ENCODE results near the gene SMIM41. TPM values are rescaled to one million over a fixed set of nuclear protein-coding genes. Genes with fewer than 3 reads are reported as not detected.

SMIM41 gene
- total and polyA plus RNA-seq, 10 of the 15 experiments (the other 5 are each of a cell fraction or from before 2014, with no cell fraction given), result not detected

DNA sequence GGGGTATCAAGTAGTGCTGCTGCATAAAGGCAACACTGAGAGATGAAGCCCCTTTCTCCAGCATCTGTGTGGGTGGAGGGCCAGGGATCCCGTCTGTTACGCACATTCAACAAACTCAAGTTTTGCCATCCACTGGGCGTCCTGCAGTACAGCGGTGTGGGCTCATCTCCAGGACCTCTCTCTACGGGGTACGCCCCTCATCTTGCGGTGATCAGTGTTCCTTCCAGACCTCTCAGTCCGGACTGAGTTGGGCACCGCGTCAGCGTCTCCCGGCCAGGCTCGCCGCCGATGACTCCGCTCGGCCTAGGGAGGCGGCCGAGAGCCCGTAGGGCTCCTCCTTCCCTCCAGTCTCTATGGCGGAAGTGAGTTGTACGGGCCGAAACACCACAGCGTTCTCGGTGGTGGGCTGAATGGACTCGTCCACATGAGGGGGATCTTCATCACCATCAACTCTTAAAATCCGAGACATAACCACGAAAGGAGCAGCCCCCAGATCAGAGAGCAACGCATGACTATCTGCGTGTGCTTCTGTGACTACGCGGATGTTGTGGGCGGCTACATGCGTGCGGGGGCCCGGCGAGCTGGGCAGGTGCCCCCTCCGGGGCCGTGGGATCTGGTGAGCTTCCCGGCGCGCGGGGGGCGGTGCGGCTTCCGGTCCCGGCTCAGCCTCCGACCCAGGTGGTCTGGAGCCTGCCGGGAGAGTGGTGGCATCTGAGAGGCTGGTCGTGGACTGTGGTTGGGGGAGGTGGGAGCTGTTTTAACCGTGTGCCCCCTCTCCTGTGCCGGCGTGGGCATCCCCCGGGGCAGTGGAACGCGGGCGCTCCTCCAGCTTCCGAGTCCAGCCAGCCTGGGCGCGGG, 9.9 kb upstream of the SMIM41 start, which contains the start of gene ATG101 (continued):
- TF ChIP-seq, protein P1, sequence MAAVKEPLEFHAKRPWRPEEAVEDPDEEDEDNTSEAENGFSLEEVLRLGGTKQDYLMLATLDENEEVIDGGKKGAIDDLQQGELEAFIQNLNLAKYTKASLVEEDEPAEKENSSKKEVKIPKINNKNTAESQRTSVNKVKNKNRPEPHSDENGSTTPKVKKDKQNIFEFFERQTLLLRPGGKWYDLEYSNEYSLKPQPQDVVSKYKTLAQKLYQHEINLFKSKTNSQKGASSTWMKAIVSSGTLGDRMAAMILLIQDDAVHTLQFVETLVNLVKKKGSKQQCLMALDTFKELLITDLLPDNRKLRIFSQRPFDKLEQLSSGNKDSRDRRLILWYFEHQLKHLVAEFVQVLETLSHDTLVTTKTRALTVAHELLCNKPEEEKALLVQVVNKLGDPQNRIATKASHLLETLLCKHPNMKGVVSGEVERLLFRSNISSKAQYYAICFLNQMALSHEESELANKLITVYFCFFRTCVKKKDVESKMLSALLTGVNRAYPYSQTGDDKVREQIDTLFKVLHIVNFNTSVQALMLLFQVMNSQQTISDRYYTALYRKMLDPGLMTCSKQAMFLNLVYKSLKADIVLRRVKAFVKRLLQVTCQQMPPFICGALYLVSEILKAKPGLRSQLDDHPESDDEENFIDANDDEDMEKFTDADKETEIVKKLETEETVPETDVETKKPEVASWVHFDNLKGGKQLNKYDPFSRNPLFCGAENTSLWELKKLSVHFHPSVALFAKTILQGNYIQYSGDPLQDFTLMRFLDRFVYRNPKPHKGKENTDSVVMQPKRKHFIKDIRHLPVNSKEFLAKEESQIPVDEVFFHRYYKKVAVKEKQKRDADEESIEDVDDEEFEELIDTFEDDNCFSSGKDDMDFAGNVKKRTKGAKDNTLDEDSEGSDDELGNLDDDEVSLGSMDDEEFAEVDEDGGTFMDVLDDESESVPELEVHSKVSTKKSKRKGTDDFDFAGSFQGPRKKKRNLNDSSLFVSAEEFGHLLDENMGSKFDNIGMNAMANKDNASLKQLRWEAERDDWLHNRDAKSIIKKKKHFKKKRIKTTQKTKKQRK (IDR thresholded peaks at IDR 0.05; ENCODE audit: low read depth, low read length), result no peak
- TF ChIP-seq LARP7 (IDR thresholded peaks at IDR 0.05), result peak; percentile 90
- TF ChIP-seq IRF4 (IDR thresholded peaks at IDR 0.05; ENCODE audit: low read depth, low read length), result 0 out of 2 replicates have a peak, but pooled peaks have one; percentile 36
- TF ChIP-seq, protein P2, sequence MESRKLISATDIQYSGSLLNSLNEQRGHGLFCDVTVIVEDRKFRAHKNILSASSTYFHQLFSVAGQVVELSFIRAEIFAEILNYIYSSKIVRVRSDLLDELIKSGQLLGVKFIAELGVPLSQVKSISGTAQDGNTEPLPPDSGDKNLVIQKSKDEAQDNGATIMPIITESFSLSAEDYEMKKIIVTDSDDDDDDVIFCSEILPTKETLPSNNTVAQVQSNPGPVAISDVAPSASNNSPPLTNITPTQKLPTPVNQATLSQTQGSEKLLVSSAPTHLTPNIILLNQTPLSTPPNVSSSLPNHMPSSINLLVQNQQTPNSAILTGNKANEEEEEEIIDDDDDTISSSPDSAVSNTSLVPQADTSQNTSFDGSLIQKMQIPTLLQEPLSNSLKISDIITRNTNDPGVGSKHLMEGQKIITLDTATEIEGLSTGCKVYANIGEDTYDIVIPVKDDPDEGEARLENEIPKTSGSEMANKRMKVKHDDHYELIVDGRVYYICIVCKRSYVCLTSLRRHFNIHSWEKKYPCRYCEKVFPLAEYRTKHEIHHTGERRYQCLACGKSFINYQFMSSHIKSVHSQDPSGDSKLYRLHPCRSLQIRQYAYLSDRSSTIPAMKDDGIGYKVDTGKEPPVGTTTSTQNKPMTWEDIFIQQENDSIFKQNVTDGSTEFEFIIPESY (IDR thresholded peaks at IDR 0.05), result no peak
- TF ChIP-seq SREBF1 (IDR thresholded peaks at IDR 0.05; ENCODE audit: low read length), result peak; percentile 99
- TF ChIP-seq TCF12 (IDR thresholded peaks at IDR 0.05; ENCODE audit: low read depth, low read length), result peak; percentile 80
- TF ChIP-seq, protein P3, sequence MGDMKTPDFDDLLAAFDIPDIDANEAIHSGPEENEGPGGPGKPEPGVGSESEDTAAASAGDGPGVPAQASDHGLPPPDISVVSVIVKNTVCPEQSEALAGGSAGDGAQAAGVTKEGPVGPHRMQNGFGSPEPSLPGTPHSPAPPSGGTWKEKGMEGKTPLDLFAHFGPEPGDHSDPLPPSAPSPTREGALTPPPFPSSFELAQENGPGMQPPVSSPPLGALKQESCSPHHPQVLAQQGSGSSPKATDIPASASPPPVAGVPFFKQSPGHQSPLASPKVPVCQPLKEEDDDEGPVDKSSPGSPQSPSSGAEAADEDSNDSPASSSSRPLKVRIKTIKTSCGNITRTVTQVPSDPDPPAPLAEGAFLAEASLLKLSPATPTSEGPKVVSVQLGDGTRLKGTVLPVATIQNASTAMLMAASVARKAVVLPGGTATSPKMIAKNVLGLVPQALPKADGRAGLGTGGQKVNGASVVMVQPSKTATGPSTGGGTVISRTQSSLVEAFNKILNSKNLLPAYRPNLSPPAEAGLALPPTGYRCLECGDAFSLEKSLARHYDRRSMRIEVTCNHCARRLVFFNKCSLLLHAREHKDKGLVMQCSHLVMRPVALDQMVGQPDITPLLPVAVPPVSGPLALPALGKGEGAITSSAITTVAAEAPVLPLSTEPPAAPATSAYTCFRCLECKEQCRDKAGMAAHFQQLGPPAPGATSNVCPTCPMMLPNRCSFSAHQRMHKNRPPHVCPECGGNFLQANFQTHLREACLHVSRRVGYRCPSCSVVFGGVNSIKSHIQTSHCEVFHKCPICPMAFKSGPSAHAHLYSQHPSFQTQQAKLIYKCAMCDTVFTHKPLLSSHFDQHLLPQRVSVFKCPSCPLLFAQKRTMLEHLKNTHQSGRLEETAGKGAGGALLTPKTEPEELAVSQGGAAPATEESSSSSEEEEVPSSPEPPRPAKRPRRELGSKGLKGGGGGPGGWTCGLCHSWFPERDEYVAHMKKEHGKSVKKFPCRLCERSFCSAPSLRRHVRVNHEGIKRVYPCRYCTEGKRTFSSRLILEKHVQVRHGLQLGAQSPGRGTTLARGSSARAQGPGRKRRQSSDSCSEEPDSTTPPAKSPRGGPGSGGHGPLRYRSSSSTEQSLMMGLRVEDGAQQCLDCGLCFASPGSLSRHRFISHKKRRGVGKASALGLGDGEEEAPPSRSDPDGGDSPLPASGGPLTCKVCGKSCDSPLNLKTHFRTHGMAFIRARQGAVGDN (IDR thresholded peaks at IDR 0.05), result 0 out of 2 replicates have a peak, but pooled peaks have one; percentile 41
- TF ChIP-seq, protein P4, sequence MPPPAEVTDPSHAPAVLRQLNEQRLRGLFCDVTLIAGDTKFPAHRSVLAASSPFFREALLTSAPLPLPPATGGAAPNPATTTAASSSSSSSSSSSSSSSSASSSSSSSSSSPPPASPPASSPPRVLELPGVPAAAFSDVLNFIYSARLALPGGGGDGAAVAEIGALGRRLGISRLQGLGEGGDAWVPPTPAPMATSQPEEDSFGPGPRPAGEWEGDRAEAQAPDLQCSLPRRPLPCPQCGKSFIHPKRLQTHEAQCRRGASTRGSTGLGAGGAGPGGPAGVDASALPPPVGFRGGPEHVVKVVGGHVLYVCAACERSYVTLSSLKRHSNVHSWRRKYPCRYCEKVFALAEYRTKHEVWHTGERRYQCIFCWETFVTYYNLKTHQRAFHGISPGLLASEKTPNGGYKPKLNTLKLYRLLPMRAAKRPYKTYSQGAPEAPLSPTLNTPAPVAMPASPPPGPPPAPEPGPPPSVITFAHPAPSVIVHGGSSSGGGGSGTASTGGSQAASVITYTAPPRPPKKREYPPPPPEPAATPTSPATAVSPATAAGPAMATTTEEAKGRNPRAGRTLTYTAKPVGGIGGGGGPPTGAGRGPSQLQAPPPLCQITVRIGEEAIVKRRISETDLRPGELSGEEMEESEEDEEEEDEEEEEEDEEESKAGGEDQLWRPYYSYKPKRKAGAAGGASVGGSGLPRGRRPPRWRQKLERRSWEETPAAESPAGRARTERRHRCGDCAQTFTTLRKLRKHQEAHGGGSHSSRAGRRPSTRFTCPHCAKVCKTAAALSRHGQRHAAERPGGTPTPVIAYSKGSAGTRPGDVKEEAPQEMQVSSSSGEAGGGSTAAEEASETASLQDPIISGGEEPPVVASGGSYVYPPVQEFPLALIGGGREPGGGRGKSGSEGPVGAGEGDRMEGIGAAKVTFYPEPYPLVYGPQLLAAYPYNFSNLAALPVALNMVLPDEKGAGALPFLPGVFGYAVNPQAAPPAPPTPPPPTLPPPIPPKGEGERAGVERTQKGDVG (CRISPR knock-in tag; IDR thresholded peaks at IDR 0.05), result no peak
- peak; percentile 100 for TF ChIP-seq KLF5 (IDR thresholded peaks at IDR 0.05; ENCODE audit: partially characterized antibody)
- TF ChIP-seq, protein P5, sequence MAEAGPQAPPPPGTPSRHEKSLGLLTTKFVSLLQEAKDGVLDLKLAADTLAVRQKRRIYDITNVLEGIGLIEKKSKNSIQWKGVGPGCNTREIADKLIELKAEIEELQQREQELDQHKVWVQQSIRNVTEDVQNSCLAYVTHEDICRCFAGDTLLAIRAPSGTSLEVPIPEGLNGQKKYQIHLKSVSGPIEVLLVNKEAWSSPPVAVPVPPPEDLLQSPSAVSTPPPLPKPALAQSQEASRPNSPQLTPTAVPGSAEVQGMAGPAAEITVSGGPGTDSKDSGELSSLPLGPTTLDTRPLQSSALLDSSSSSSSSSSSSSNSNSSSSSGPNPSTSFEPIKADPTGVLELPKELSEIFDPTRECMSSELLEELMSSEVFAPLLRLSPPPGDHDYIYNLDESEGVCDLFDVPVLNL (IDR thresholded peaks at IDR 0.05; ENCODE audit: low read depth, low read length), result peak; percentile 46; the same call in 1 of the 2 replicates
- peak; percentile 94 for TF ChIP-seq POLR2A (IDR thresholded peaks at IDR 0.05; ENCODE audit: low read depth, low read length)
- peak; percentile 87; the same call in 1 of the 2 replicates for TF ChIP-seq TBL1XR1 (IDR thresholded peaks at IDR 0.05; ENCODE audit: low read depth, low read length)
- 0 out of 2 replicates have a peak, but pooled peaks have one; percentile 41 for TF ChIP-seq HDGF (IDR thresholded peaks at IDR 0.05)
- peak; percentile 4 for TF ChIP-seq MYC (IDR thresholded peaks at IDR 0.05; ENCODE audit: insufficient read depth, insufficient read length, insufficient replicate concordance, low read length, severe bottlenecking)
- no peak for TF ChIP-seq MTA3 (IDR thresholded peaks at IDR 0.05; ENCODE audit: borderline replicate concordance, low read length)
